ENCODE measurements around the gene PRPF39.
"Not testable (repeated sequence)": the region's sequence is repeated elsewhere in the genome, so short reads cannot be mapped to it uniquely, and the experiment has no call there.

Gene PRPF39

DNA sequence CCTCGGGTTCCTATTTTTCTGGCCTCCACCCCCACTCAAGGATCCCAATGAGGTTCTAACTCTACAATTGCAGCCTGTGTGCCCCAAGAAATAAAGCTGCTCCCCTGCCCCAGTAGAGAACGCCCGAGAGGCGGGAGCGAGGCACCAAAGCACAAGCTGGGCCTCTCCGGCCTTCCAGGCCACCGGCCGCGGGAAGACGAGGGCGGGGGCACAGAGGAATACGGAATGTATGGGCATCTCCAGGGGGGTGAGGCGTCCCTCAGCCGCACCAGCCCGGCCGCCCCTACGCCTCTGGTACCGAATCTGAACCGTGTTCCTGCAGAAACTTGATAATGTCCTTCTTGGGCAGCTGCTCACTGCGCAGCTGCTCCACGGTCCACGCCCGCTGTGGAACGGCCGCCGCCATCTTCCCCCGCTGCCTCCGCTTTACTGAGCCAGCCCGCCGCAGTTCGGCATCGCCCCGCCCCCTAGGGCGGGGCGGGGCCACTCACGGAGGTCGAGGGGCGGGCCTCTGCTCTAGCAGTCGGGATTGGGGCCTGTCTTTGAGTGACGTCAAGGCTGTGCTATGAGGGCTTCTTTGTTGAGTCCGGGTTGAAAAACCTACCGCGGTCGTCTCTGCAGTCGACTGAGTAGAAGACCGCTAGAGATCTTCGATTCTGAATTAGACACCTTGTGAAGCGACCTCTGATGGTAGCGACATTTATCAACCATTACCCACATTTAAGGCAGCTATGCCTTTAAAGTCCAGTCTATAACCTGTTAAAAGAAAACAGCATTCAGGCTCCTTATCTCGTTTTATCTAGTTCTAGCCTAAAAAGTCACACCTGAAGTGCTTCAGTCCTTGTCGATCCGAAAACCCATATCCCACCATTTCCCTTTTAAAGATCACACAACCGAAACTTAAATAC, 50.4 kb downstream of the PRPF39 start, which contains the start of gene FKBP3:
TSS of gene FKBP3 (minus strand) at position 431 of the 908 bp plus-strand sequence. CDS start at position 406, 25 bp downstream.
- DNase-seq (ENCODE audit: low read depth) = peak; percentile 98
- TF ChIP-seq, protein P1, sequence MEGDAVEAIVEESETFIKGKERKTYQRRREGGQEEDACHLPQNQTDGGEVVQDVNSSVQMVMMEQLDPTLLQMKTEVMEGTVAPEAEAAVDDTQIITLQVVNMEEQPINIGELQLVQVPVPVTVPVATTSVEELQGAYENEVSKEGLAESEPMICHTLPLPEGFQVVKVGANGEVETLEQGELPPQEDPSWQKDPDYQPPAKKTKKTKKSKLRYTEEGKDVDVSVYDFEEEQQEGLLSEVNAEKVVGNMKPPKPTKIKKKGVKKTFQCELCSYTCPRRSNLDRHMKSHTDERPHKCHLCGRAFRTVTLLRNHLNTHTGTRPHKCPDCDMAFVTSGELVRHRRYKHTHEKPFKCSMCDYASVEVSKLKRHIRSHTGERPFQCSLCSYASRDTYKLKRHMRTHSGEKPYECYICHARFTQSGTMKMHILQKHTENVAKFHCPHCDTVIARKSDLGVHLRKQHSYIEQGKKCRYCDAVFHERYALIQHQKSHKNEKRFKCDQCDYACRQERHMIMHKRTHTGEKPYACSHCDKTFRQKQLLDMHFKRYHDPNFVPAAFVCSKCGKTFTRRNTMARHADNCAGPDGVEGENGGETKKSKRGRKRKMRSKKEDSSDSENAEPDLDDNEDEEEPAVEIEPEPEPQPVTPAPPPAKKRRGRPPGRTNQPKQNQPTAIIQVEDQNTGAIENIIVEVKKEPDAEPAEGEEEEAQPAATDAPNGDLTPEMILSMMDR (conservative IDR thresholded peaks at IDR 0.05; ENCODE audit: low read depth, low read length) = peak; percentile 13
- H3K4me3 ChIP-seq (ENCODE audit: low read length) = peak within 1 kb of the TSS; percentile 89

DNA sequence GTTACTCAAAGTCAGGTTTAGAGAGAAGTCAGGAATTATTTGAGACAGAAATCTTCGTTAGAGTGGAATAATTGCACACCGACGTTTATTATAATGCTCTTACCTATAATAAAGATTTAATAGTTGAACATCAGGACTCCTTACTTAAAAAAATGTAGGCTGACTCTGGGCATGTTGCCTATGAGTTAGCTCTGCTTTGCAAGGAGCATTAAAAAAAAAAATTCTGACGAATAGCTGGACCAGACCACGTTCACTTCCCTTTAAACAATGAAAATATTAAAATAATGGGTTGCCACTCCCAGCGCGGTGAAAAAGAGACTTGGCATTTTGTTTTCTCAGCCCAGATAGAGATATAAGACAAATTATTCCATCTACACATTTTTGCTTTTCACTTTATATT, 51.2 kb downstream of the PRPF39 start:
- peak overlapping the region; percentile 89 for H3K4me3 ChIP-seq (ENCODE audit: low read length)
- TF ChIP-seq, protein P1 (conservative IDR thresholded peaks at IDR 0.05; ENCODE audit: low read depth, low read length) = no peak
- no peak for DNase-seq (ENCODE audit: low read depth)

DNA sequence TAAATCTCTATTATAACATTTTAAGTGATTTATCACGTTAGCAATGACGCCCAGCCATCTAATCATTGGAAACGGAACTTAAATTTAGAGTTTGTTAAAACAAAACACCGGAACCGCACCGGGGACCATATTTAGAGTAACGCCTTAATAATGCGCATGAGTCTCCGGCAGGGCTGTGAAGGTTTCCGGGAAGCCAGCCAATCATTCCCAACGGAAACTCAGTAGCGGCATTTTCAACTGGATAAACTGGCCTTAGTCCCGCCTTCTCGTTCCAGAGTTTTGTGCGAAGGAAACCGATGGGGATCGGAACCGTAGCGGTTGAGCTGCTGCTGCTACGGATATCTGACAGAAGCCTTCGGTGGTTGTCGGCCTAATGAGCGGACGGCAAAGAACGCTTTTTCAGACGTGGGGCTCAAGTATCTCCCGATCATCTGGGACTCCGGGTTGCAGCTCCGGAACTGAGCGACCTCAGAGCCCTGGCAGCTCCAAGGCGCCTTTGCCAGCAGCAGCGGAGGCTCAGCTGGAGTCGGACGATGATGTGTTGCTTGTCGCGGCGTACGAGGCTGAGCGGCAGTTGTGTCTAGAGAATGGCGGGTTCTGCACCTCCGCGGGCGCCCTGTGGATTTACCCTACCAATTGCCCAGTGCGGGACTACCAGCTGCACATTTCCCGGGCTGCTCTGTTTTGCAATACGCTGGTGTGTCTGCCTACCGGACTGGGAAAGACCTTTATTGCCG, 51.9 kb downstream of the PRPF39 start, which contains the start of gene FANCM:
TSS of gene FANCM (plus strand) at position 272 of the 737 bp plus-strand sequence. CDS start at position 374, 102 bp downstream.
- DNase-seq (ENCODE audit: low read depth) = peak; percentile 97
- TF ChIP-seq, protein P1 (conservative IDR thresholded peaks at IDR 0.05; ENCODE audit: low read depth, low read length) = no peak
- peak within 1 kb of the TSS; percentile 89 for H3K4me3 ChIP-seq (ENCODE audit: low read length)

DNA sequence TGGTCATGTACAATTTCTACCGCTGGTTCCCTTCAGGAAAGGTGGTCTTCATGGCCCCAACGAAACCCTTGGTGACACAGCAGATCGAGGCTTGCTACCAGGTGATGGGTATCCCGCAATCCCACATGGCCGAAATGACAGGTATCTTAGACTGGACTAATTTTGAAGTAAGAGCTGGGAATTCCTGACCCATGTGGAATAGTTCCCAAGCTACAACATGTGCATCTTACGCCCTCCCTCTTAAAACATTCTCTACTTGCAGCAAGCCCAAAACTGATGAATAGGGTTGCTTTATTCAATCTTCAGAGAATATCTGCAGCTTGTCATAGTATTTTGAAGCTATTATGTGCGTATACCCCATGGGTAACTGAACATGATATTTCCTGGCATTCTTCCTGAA, 52.5 kb downstream of the PRPF39 start:
- TF ChIP-seq, protein P1 (conservative IDR thresholded peaks at IDR 0.05; ENCODE audit: low read depth, low read length) = no peak
- no peak for DNase-seq (ENCODE audit: low read depth)
- H3K4me3 ChIP-seq (ENCODE audit: low read length) = peak overlapping the region; percentile 89

DNA sequence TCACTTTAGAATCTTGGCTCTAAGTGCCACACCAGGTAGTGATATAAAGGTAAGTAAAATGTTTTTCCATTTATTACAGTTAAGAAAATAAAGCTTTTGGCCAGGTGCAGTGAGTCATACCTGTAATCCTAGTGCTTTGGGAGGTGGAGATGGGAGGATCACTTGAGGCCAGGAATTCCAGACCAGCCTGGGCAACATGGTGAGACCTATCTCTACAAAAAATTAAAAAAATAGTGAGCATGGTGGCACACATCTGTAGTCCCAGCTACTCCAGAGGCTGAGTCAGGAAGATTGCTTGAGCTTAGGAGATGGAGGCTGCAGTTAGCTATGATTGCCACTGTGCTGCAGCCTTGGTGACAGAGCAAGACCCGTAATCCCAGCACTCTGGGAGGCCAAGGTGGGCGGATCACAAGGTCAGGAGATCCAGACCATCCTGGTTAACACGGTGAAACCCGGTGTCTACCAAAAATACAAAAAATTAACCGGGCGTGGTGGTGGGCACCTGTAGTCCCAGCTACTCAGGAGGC, 56.8 kb downstream of the PRPF39 start:
- TF ChIP-seq, protein P1 (conservative IDR thresholded peaks at IDR 0.05; ENCODE audit: low read depth, low read length) = no peak
- H3K4me3 ChIP-seq (ENCODE audit: low read length) = no peak overlapping the region
- DNase-seq (ENCODE audit: low read depth) = no peak

DNA sequence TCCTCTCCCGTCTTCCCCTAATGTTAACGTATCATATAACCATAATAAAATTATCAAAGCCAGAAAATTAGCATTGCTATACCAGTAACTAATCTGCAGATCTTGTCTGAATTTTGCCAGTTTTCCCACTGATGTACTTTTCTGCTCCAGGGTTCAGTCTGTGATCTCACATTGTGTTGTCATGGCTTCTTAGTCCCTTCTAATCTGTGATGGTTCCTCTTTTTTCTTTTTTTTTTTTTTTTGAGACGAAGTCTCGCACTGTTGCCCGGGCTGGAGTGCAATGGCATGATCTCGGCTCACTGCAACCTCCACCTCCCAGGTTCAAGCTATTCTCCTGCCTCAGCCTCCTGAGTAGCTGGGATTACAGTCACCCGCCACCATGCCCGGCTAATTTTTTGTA, 58.2 kb downstream of the PRPF39 start:
- not testable (repeated sequence) for DNase-seq (ENCODE audit: low read depth); H3K4me3 ChIP-seq (ENCODE audit: low read length)

DNA sequence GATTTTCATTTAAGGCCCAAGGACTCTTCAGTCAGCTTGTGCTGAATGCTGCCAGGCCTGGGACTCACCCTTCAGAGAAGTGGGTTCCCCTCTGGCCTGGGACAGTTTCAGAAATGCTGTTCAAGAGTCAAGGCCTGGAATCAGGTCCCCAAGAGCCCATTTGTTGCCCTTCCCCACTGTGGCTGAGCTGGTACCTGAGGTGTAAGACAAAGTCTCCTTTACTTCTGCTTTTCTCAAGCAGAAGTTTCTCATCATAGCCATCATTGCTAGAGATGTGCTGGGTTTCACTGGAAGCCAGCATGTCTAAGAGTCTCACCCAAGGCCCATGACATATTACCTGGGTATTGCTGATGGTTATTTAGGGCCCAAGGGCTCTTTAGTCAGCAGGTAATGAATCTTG, 60.7 kb downstream of the PRPF39 start:
- TF ChIP-seq, protein P1 (conservative IDR thresholded peaks at IDR 0.05; ENCODE audit: low read depth, low read length) = no peak
- H3K4me3 ChIP-seq (ENCODE audit: low read length) = no peak overlapping the region
- no peak for DNase-seq (ENCODE audit: low read depth)

All from retinal pigment epithelial cell (primary cell).